ENCODE data around the gene S100B.
A peak's percentile ranks its signal among the peaks of the same experiment; 100 is the strongest.
"Not testable (repeated sequence)": the region's sequence is repeated elsewhere in the genome, so short reads cannot be mapped to it uniquely, and the experiment has no call there.

Gene S100B

DNA sequence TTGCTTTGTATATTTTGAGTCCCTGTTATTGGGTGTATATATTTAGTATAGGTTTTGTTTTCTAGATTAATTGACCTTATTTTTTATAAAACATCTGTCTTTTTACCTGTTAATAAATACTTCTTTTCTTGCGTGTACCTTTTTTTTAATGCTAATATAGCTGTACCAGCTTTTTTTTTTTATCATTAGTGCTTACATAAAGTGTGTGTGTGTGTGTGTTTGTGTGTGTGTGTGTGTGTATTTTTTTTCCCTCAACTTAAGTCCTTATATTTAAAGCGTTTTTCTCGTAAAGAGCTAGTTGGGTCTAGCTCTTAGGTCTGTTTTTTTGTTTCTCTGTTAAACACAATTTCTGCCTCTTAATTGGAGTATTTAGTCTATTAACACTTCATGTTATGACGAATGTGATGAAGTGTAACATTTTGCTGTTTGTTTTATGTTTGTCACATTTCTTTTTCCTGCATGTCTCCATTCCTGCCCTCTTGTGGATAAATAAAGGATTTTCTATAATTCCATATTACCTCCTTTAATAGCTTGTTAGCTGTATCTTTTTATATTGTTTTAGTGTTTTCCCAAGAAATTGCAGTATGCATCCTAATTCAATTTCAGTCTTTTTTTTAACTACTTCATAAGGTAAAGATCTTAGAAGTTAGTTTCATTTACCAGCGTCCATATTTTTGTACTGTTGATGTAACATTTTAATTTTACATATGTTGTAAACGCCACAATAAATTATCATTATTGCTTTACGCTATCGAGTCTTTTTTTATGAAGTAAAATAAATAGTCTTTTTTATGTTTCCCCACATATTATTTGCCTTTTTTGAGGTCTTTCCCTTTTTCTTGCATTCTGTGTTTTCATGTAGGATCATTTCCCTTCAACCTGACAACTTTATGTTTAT, 34.9 kb upstream of the S100B start:
- no peak overlapping the region for H3K9ac ChIP-seq (ENCODE audit: low read depth in 1 of 2, low read length in 2 of 2)
- peaks cover 18 to 19% of the 10 kb centered on the region in 2 donors for H3K4me1 ChIP-seq (ENCODE audit: control insufficient read depth in 1 of 2, insufficient read depth in 2 of 2, low read length in 2 of 2)
- H3K9me3 ChIP-seq (ENCODE audit: control insufficient read depth in 1 of 2, low read length in 2 of 2), result no peaks in the 10 kb centered on the region
- no peak overlapping the region for H3K27ac ChIP-seq (ENCODE audit: low read depth, low read length)
- no peak overlapping the region for H3K4me3 ChIP-seq (ENCODE audit: low read depth in 1 of 2, low read length in 2 of 2)
- no peaks in the 10 kb centered on the region for H3K27me3 ChIP-seq (ENCODE audit: control insufficient read depth in 1 of 2, insufficient read depth in 2 of 2, low read length in 2 of 2)
- peaks cover 7 to 28% of the 10 kb centered on the region in 2 donors for H3K36me3 ChIP-seq (ENCODE audit: control insufficient read depth in 1 of 2, insufficient read depth in 2 of 2, low read length in 2 of 2)

DNA sequence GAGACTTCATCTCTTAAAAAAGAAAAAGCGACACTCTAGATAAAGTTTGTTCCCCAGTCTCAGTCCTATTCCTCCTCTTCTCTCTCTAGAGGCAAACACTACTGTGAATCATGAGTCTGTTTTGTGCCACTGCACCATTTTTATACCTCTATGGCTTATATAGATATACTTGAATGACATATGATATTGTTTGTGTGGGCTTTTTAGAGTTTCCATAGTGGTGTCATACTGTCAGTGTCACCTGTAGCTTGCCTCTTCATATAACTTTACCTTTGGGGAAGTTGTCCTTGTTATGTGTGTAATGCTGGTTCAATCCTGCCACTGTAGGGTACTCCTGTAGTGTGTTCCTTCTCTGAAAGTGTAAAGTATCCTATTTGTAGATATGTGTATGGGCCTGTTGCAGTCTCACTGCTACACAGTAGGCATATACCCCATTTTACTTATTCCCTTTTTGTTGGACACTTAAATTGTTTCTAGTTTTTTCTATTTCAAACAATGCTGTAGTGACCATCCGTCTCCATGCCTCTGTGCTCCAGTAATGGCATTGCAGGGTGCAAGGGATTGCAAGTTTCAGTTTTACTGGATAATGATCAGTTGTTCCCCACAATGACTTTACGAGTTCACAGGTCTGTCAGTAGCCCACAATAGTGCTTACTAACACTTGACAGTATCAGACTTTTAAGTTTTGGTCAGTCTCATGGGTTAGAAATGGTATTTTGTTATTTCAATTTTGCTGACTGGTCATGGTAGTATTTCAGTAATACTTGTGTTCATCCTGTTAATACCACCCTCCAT, 33.3 kb upstream of the S100B start:
- Histone ChIP-seq H3K36me3 (ENCODE audit: control insufficient read depth in 1 of 2, insufficient read depth in 2 of 2, low read length in 2 of 2) (peaks cover 0 to 13% of the 10 kb centered on the region in 2 donors), H3K4me3 (ENCODE audit: low read depth in 1 of 2, low read length in 2 of 2) (peak overlapping the region; percentile 25 to 44), H3K9ac (ENCODE audit: low read depth in 1 of 2, low read length in 2 of 2) (peak overlapping the region in 1 of 2 donors; percentile 9), H3K27me3 (ENCODE audit: control insufficient read depth in 1 of 2, insufficient read depth in 2 of 2, low read length in 2 of 2) (no peaks in the 10 kb centered on the region), H3K9me3 (ENCODE audit: control insufficient read depth in 1 of 2, low read length in 2 of 2) (no peaks in the 10 kb centered on the region), H3K27ac (ENCODE audit: low read depth, low read length) (no peak overlapping the region), H3K4me1 (ENCODE audit: control insufficient read depth in 1 of 2, insufficient read depth in 2 of 2, low read length in 2 of 2) (peaks cover 18 to 24% of the 10 kb centered on the region in 2 donors)

- Histone ChIP-seq H3K36me3 (ENCODE audit: control insufficient read depth in 1 of 2, insufficient read depth in 2 of 2, low read length in 2 of 2) (peaks cover 0 to 6% of the 10 kb centered on the region in 2 donors), H3K4me1 (ENCODE audit: control insufficient read depth in 1 of 2, insufficient read depth in 2 of 2, low read length in 2 of 2) (peaks cover 18 to 24% of the 10 kb centered on the region in 2 donors), H3K9ac (ENCODE audit: low read depth in 1 of 2, low read length in 2 of 2) (peak overlapping the region; percentile 96 to 100), H3K4me3 (ENCODE audit: low read depth in 1 of 2, low read length in 2 of 2) (peak overlapping the region; percentile 89 to 99), H3K9me3 (ENCODE audit: control insufficient read depth in 1 of 2, low read length in 2 of 2) (no peaks in the 10 kb centered on the region), H3K27ac (ENCODE audit: low read depth, low read length) (peak overlapping the region; percentile 13), H3K27me3 (ENCODE audit: control insufficient read depth in 1 of 2, insufficient read depth in 2 of 2, low read length in 2 of 2) (no peaks in the 10 kb centered on the region)
Measured at GRCh38 chr21:46636550-46637285, 31.8 kb upstream of the S100B start.

DNA sequence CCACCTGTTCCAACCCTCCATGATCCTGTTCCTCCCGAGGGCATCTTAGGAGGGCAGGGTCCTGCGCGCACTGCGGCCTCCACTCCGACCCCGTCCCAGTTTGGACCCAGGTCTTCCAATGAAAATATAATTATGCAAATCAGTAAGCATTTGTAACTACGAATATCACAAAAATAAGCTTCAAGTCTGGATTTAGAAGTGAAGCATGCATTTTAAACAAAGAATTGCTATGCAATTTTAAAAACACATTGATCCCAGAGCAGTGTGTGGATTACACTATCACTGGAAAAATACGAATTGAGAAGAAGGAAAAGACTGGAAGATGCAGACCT, 31.3 kb upstream of the S100B start:
- peaks cover 18 to 24% of the 10 kb centered on the region in 2 donors for H3K4me1 ChIP-seq (ENCODE audit: control insufficient read depth in 1 of 2, insufficient read depth in 2 of 2, low read length in 2 of 2)
- H3K9ac ChIP-seq (ENCODE audit: low read depth in 1 of 2, low read length in 2 of 2), result peak overlapping the region; percentile 96 to 100
- H3K4me3 ChIP-seq (ENCODE audit: low read depth in 1 of 2, low read length in 2 of 2), result peak overlapping the region; percentile 89 to 99
- H3K27ac ChIP-seq (ENCODE audit: low read depth, low read length), result peak overlapping the region; percentile 99
- no peaks in the 10 kb centered on the region for H3K9me3 ChIP-seq (ENCODE audit: control insufficient read depth in 1 of 2, low read length in 2 of 2)
- H3K36me3 ChIP-seq (ENCODE audit: control insufficient read depth in 1 of 2, insufficient read depth in 2 of 2, low read length in 2 of 2), result peaks cover 0 to 3% of the 10 kb centered on the region in 2 donors
- H3K27me3 ChIP-seq (ENCODE audit: control insufficient read depth in 1 of 2, insufficient read depth in 2 of 2, low read length in 2 of 2), result no peaks in the 10 kb centered on the region

DNA sequence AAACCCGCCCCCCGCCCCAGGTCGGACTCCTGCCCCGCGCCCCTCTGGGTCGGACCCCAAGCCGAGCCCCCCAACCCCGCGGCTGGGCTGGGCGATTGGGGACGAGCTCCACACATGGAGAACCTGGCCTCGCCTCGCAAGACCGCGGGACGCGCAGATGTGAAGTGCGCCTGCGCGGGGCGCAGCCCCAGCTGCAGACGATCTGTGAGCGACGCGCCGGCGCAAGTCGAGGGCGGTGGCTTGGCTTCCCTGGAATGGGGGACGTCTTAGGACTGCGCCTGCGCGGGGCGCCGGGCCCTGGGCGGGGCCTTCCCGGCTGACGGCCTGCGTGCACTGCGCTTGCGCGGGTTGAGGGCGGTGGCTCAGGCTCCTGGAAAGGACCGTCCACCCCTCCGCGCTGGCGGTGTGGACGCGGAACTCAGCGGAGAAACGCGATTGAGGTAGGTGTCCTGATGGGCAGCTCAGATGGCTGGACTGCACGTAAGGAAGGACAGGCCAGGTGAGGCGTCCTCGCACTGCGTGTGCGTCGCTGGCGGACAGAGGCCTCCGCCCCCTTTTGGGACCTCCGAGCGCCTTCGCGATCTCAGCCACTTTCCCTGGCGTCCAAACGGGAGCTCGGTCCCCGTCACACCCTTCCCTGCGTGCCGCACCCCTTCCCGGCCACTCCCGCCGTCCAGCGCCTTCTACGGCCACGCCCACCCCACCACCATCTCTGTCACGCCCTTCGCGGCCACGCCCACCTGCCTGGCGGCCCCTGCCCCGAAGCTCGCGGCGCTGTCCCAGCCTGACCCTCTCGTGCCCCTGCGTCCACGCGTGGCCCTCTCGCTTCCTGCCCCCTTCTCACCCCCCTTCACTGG, 30.7 kb upstream of the S100B start, which contains the start of gene PRMT2:
PRMT2 (plus strand) TSS at position 351 of the 857 bp plus-strand sequence. CDS start 1,278 bp downstream, outside the sequence.
- peak within 1 kb of the TSS; percentile 99 for H3K27ac ChIP-seq (ENCODE audit: low read depth, low read length)
- H3K9me3 ChIP-seq (ENCODE audit: control insufficient read depth in 1 of 2, low read length in 2 of 2), result no peaks in the 10 kb centered on the region
- H3K4me3 ChIP-seq (ENCODE audit: low read depth in 1 of 2, low read length in 2 of 2), result peak within 1 kb of the TSS; percentile 89 to 99
- H3K4me1 ChIP-seq (ENCODE audit: control insufficient read depth in 1 of 2, insufficient read depth in 2 of 2, low read length in 2 of 2), result peaks cover 18 to 24% of the 10 kb centered on the region in 2 donors
- no peaks in the 10 kb centered on the region for H3K27me3 ChIP-seq (ENCODE audit: control insufficient read depth in 1 of 2, insufficient read depth in 2 of 2, low read length in 2 of 2)
- H3K9ac ChIP-seq (ENCODE audit: low read depth in 1 of 2, low read length in 2 of 2), result peak within 1 kb of the TSS; percentile 96 to 100
- H3K36me3 ChIP-seq (ENCODE audit: control insufficient read depth in 1 of 2, insufficient read depth in 2 of 2, low read length in 2 of 2), result peaks cover 0 to 3% of the 10 kb centered on the region in 2 donors

- peak overlapping the region; percentile 93 for H3K27ac ChIP-seq (ENCODE audit: low read depth, low read length)
- peaks cover 0 to 3% of the 10 kb centered on the region in 2 donors for H3K36me3 ChIP-seq (ENCODE audit: control insufficient read depth in 1 of 2, insufficient read depth in 2 of 2, low read length in 2 of 2)
- H3K27me3 ChIP-seq (ENCODE audit: control insufficient read depth in 1 of 2, insufficient read depth in 2 of 2, low read length in 2 of 2), result no peaks in the 10 kb centered on the region
- peak overlapping the region; percentile 89 to 99 for H3K4me3 ChIP-seq (ENCODE audit: low read depth in 1 of 2, low read length in 2 of 2)
- no peaks in the 10 kb centered on the region for H3K9me3 ChIP-seq (ENCODE audit: control insufficient read depth in 1 of 2, low read length in 2 of 2)
- peaks cover 18 to 24% of the 10 kb centered on the region in 2 donors for H3K4me1 ChIP-seq (ENCODE audit: control insufficient read depth in 1 of 2, insufficient read depth in 2 of 2, low read length in 2 of 2)
- H3K9ac ChIP-seq (ENCODE audit: low read depth in 1 of 2, low read length in 2 of 2), result peak overlapping the region; percentile 90 to 96
Measured at GRCh38 chr21:46634966-46635323, 30.1 kb upstream of the S100B start.

- Histone ChIP-seq H3K27me3 (ENCODE audit: control insufficient read depth in 1 of 2, insufficient read depth in 2 of 2, low read length in 2 of 2) (no peaks in the 10 kb centered on the region), H3K4me1 (ENCODE audit: control insufficient read depth in 1 of 2, insufficient read depth in 2 of 2, low read length in 2 of 2) (peaks cover 18 to 24% of the 10 kb centered on the region in 2 donors), H3K27ac (ENCODE audit: low read depth, low read length) (no peak overlapping the region), H3K9me3 (ENCODE audit: control insufficient read depth in 1 of 2, low read length in 2 of 2) (no peaks in the 10 kb centered on the region), H3K9ac (ENCODE audit: low read depth in 1 of 2, low read length in 2 of 2) (peak overlapping the region in 1 of 2 donors; percentile 96), H3K36me3 (ENCODE audit: control insufficient read depth in 1 of 2, insufficient read depth in 2 of 2, low read length in 2 of 2) (peaks cover 0 to 3% of the 10 kb centered on the region in 2 donors), H3K4me3 (ENCODE audit: low read depth in 1 of 2, low read length in 2 of 2) (peak overlapping the region; percentile 89 to 99)
Measured at GRCh38 chr21:46634427-46634826, 29.5 kb upstream of the S100B start.

DNA sequence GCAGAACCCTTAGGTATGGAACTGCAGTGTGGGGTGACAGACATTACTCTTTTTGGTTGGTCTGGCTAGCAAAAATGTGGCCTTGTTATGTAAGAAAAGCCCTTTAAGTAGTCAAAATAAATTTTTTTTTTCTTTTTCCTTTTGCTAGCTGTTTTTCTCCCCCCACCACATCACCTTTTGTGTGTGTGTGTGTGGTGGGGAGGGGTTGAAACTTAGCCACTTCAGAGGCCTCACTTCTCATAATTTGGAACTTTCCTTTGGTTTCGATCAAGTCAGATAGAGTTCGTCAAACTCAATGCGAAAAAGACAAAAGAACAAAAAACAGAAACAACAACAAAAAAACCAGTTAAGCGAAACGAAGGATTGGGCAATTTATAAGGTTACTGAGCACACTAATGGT, 28.7 kb upstream of the S100B start:
- Histone ChIP-seq H3K36me3 (ENCODE audit: control insufficient read depth in 1 of 2, insufficient read depth in 2 of 2, low read length in 2 of 2) (peaks cover 0 to 3% of the 10 kb centered on the region in 2 donors), H3K27me3 (ENCODE audit: control insufficient read depth in 1 of 2, insufficient read depth in 2 of 2, low read length in 2 of 2) (no peaks in the 10 kb centered on the region), H3K9me3 (ENCODE audit: control insufficient read depth in 1 of 2, low read length in 2 of 2) (no peaks in the 10 kb centered on the region), H3K4me3 (ENCODE audit: low read depth in 1 of 2, low read length in 2 of 2) (no peak overlapping the region), H3K9ac (ENCODE audit: low read depth in 1 of 2, low read length in 2 of 2) (no peak overlapping the region), H3K4me1 (ENCODE audit: control insufficient read depth in 1 of 2, insufficient read depth in 2 of 2, low read length in 2 of 2) (peaks cover 18 to 23% of the 10 kb centered on the region in 2 donors), H3K27ac (ENCODE audit: low read depth, low read length) (no peak overlapping the region)

DNA sequence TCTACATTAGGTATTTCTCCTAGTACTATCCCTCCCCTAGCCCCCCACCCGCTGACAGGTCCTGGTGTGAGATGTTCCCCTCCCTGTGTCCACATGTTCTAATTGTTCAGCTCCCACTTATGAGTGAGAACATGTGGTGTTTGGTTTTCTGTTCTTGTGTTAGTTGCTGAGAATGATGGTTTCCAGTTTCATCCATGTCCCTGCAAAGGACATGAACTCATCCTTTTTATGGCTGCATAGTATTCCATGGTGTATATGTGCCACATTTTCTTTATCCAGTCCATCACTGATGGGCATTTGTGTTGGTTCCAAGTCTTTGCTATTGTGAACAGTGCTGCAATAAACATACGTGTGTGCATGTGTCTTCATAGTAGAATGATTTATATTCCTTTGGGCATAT, 26.0 kb upstream of the S100B start:
- not testable (repeated sequence) for H3K4me1 ChIP-seq (ENCODE audit: control insufficient read depth in 1 of 2, insufficient read depth in 2 of 2, low read length in 2 of 2); H3K9ac ChIP-seq (ENCODE audit: low read depth in 1 of 2, low read length in 2 of 2); H3K9me3 ChIP-seq (ENCODE audit: control insufficient read depth in 1 of 2, low read length in 2 of 2); H3K4me3 ChIP-seq (ENCODE audit: low read depth in 1 of 2, low read length in 2 of 2); H3K27me3 ChIP-seq (ENCODE audit: control insufficient read depth in 1 of 2, insufficient read depth in 2 of 2, low read length in 2 of 2); H3K36me3 ChIP-seq (ENCODE audit: control insufficient read depth in 1 of 2, insufficient read depth in 2 of 2, low read length in 2 of 2); H3K27ac ChIP-seq (ENCODE audit: low read depth, low read length)

Data from duodenal mucosa (tissue), 2 donors.